Measurements from ENCODE around the gene CLDN2. TPM values are rescaled to one million over a fixed set of nuclear protein-coding genes. Genes with fewer than 3 reads are reported as not detected.

The CLDN2 gene
- polyA plus RNA-seq, 3 donors, result not detected

- no peak for DNase-seq
- H3K27me3 Mint-ChIP-seq (ENCODE audit: low read depth in 3 of 3), result peaks cover 1 to 2% (median 1%) of the 10 kb centered on the region in 3 donors
- no peak overlapping the region for H3K27ac Mint-ChIP-seq
- no peak overlapping the region for H3K4me2 ChIP-seq (replicated peaks; ENCODE audit: extremely low read depth, low read length, poor library complexity, severe bottlenecking)
- H3K79me2 ChIP-seq (ENCODE audit: insufficient read depth, low read length), result no peaks in the 10 kb centered on the region
- H3K4me3 ChIP-seq (replicated peaks in 1 of 3; ENCODE audit: low read depth in 2 of 3, low read length in 3 of 3), result no peak overlapping the region
- no peak overlapping the region for H2AFZ ChIP-seq (ENCODE audit: insufficient read depth, low read depth, low read length, poor library complexity, severe bottlenecking)
- no peaks in the 10 kb centered on the region for H3K27me3 ChIP-seq (ENCODE audit: control insufficient read depth in 2 of 2, insufficient read depth in 2 of 2, low read length in 2 of 2)
- H3K9ac ChIP-seq (ENCODE audit: insufficient read depth, low read length, poor library complexity, severe bottlenecking), result no peak overlapping the region
- no peak overlapping the region for H3K4me3 Mint-ChIP-seq
- intact Hi-C loops (cut with micrococcal nuclease), result no loop called here
- no peaks in the 10 kb centered on the region for H3K9me3 ChIP-seq (replicated peaks in 1 of 2; ENCODE audit: control insufficient read depth in 1 of 2, insufficient read depth in 1 of 2, low read length in 2 of 2)
- no peaks in the 10 kb centered on the region for H3K36me3 Mint-ChIP-seq
- no CpG with 5 or more reads among the region's 3 CpGs for WGBS (ENCODE audit: insufficient coverage)
- no peaks in the 10 kb centered on the region for H3K4me1 ChIP-seq (ENCODE audit: control insufficient read depth in 1 of 2, insufficient read depth in 2 of 2, low read length in 2 of 2)
- no peaks in the 10 kb centered on the region for H4K20me1 ChIP-seq (ENCODE audit: insufficient read depth, low read length)
- no peaks in the 10 kb centered on the region for H3K4me1 Mint-ChIP-seq
- TF ChIP-seq, protein P1, sequence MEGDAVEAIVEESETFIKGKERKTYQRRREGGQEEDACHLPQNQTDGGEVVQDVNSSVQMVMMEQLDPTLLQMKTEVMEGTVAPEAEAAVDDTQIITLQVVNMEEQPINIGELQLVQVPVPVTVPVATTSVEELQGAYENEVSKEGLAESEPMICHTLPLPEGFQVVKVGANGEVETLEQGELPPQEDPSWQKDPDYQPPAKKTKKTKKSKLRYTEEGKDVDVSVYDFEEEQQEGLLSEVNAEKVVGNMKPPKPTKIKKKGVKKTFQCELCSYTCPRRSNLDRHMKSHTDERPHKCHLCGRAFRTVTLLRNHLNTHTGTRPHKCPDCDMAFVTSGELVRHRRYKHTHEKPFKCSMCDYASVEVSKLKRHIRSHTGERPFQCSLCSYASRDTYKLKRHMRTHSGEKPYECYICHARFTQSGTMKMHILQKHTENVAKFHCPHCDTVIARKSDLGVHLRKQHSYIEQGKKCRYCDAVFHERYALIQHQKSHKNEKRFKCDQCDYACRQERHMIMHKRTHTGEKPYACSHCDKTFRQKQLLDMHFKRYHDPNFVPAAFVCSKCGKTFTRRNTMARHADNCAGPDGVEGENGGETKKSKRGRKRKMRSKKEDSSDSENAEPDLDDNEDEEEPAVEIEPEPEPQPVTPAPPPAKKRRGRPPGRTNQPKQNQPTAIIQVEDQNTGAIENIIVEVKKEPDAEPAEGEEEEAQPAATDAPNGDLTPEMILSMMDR (IDR thresholded peaks at IDR 0.05), result no peak
- no peak overlapping the region for H3K27ac ChIP-seq (ENCODE audit: low read depth in 1 of 2, low read length in 2 of 2)
- no peaks in the 10 kb centered on the region for H3K36me3 ChIP-seq (replicated peaks in 1 of 2; ENCODE audit: control insufficient read depth in 1 of 2, insufficient read depth in 2 of 2, low read length in 2 of 2)
- peaks cover 0 to 2% (median 0%) of the 10 kb centered on the region in 7 donors for H3K9me3 Mint-ChIP-seq
Measured at GRCh38 chrX:106901341-106901740, 18.9 kb upstream of the CLDN2 start.

GRCh38 chrX:106901781-106902219 lies 18.4 kb upstream of the CLDN2 start:
- WGBS (ENCODE audit: insufficient coverage), result no CpG with 5 or more reads among the region's 4 CpGs
- no peaks in the 10 kb centered on the region for H4K20me1 ChIP-seq (ENCODE audit: insufficient read depth, low read length)
- peaks cover 0 to 2% (median 0%) of the 10 kb centered on the region in 7 donors for H3K9me3 Mint-ChIP-seq
- no peaks in the 10 kb centered on the region for H3K79me2 ChIP-seq (ENCODE audit: insufficient read depth, low read length)
- H3K9me3 ChIP-seq (replicated peaks in 1 of 2; ENCODE audit: control insufficient read depth in 1 of 2, insufficient read depth in 1 of 2, low read length in 2 of 2), result no peaks in the 10 kb centered on the region
- no peak overlapping the region for H2AFZ ChIP-seq (ENCODE audit: insufficient read depth, low read depth, low read length, poor library complexity, severe bottlenecking)
- no peak overlapping the region for H3K9ac ChIP-seq (ENCODE audit: insufficient read depth, low read length, poor library complexity, severe bottlenecking)
- no peaks in the 10 kb centered on the region for H3K4me1 Mint-ChIP-seq
- no peak for DNase-seq
- intact Hi-C loops (cut with micrococcal nuclease), result no loop called here
- peaks cover 0 to 3% (median 2%) of the 10 kb centered on the region in 3 donors for H3K27me3 Mint-ChIP-seq (ENCODE audit: low read depth in 3 of 3)
- no peak overlapping the region for H3K4me3 Mint-ChIP-seq
- TF ChIP-seq, protein P1 (IDR thresholded peaks at IDR 0.05), result no peak
- no peak overlapping the region for H3K27ac ChIP-seq (ENCODE audit: low read depth in 1 of 2, low read length in 2 of 2)
- no peaks in the 10 kb centered on the region for H3K27me3 ChIP-seq (ENCODE audit: control insufficient read depth in 2 of 2, insufficient read depth in 2 of 2, low read length in 2 of 2)
- H3K4me3 ChIP-seq (replicated peaks in 1 of 3; ENCODE audit: low read depth in 2 of 3, low read length in 3 of 3), result no peak overlapping the region
- H3K4me2 ChIP-seq (replicated peaks; ENCODE audit: extremely low read depth, low read length, poor library complexity, severe bottlenecking), result no peak overlapping the region
- H3K36me3 ChIP-seq (replicated peaks in 1 of 2; ENCODE audit: control insufficient read depth in 1 of 2, insufficient read depth in 2 of 2, low read length in 2 of 2), result no peaks in the 10 kb centered on the region
- H3K36me3 Mint-ChIP-seq, result no peaks in the 10 kb centered on the region
- no peaks in the 10 kb centered on the region for H3K4me1 ChIP-seq (ENCODE audit: control insufficient read depth in 1 of 2, insufficient read depth in 2 of 2, low read length in 2 of 2)
- no peak overlapping the region for H3K27ac Mint-ChIP-seq
